Stimulated activated CD8-positive, alpha-beta memory T cell treated with anti-CD3 and anti-CD28 coated beads, Interleukin-7, amount 100 ng/mL, for 4 hours (primary cell): ENCODE data around the gene EFNB3.

ENCODE experiments used
- DNase-seq, 2 donors: peaks; one replicate each; pipeline ENCODE4 v3.0.0-alpha.2; 2020; ENCODE audit warnings: low read depth in 2 of 2

Gene EFNB3

DNA sequence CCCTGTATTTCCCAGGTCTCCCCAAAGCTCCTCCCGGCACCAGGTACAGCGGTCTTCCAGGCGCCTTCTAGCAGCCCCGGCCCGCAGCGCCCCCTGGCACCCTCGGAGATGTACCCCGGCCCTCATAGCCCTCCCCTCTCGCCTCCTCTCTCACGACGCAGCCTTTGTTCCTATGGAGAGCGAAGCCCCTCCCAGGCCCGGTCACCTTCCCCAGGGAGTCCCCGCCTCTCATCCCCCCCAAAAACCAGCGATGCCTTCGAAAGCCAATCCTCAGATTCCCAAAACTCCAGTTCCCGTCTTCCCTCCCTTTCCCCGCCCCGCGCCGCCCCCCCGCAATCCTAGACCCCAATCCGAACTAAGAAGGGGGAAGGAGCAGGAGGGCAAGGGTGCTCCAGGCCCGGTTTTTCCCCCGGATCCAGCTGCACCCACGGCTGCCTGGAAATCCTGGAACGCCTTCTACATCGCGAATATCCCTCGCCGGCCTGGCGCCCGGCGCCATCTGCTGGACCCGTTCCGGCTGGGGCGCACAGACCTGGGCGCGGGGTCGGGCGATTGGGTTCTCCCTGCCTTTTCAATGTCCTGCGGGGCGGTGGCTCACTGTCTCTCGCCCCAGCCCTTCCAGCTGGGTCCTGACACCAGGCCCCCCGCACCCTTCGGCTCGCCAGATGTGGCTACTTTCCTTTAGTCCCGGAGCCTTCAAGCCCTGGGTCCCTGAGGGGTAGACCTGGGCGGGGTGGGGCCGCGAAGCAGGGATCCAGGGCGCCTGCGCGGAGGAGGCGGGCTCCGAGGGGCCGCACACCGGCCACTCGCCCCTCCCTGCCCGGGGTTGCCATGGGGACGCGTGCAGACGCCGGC, 12.1 kb downstream of the EFNB3 start, which contains the start of gene DNAH2:
Gene DNAH2, plus strand, starts transcription at position 844 of the 855 bp plus-strand sequence. CDS start 1,991 bp downstream, outside the sequence.
- DNase-seq, result peak in 1 of 2 donors; percentile 15

DNA sequence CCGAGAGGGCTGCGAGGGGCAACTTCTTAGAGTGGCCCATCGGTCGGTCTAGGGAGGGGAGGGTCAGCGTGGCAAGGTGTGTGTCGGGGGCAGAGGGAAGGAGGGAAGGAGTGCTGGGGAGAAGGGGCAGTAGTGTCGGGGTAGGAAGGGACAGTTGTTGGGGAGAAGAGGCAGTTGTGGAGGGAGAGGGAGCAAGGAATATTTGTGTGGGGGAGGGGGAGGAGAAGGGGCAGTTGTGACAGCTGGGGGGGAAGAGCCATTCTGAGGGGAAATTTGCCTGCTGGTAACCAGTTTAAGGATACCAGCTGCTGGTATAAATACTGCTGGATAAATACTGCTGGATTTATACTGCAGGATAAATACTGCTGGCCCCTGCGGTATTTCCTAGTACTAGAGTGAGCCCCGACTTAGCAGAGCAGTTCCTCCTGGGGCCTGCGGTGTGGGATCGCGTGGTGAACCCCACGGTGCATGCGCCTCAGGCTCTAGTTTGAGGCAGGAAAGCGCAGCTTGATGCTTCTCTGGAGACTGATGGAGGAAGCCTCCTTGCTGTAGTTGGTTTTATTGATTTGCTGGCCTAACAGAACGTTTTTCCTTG, 12.9 kb downstream of the EFNB3 start:
- DNase-seq, result no peak

DNA sequence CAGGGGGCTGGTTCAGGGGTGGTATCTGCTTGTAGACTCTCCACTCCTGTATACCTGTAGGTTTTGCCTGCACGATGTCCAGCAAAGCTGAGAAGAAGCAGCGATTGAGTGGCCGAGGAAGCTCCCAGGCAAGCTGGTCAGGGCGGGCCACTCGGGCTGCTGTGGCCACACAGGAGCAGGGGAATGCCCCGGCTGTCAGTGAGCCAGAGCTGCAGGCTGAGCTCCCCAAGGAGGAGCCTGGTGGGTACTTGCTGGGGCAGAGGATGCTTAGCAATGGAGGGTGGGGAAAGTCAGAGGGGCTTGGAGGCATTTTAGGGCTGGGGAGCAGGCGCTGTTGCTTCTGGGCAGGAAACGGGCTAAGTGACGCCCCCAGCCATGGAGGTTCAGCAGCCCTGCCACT, 14.7 kb downstream of the EFNB3 start:
- no peak for DNase-seq

DNA sequence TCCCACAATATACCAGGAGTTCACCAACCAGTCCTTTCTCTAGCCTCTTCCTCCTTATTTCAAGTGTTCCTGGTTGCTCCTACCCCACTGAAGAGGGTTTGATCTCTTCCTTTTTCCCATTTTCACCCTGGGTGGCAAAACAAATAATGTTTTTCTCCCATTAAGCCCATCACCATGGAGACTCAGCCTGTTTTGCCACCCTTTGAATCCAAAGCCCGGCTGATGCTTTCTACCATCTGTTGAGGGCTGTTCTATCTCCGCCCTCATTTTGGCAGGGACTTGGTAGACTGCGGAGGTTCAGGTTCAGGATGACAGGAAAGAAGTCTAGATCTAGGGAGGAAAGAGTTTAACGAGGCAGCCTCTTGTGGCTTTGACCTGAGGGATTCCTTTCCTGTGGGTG, 15.1 kb downstream of the EFNB3 start:
- DNase-seq, result no peak

DNA sequence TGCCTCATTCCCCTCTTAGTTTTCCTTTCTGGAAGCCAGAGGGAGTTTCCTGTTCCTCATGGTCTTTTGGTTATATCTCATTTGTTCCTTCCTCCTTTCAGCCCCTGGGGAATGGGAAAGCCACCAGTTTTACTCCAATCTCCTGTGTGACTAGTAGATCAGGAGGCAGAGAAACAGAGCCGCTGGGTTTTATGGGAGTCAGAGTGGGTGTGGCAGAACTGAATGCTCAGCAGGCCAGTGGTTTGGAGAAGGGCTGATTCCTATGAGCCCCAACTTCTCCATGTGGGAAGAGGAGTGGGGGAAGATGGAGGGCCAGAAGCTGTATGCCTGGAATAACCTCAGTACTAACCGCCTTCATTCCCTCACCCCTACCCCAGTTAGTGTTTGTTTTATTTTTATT, 16.6 kb downstream of the EFNB3 start:
- no peak for DNase-seq

DNA sequence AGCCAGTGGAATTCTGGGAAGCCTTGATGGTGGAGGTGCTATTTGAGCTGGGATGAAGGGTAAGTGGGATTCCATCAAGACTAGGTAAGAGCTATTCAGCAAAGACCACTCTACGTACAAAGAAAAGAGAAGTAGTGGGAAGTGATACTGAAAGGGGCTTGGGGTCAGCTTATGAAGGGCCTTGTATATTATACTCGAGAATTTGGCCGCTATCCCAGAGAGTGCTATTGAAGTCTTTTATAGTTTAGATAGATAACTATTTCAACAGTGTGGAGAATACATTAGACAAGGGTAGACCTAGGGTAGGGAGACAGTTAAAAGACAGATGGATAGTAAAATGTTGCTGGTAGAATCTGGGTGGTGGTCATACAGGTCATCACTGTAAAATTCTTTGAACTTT, 22.9 kb downstream of the EFNB3 start:
- no peak for DNase-seq

DNA sequence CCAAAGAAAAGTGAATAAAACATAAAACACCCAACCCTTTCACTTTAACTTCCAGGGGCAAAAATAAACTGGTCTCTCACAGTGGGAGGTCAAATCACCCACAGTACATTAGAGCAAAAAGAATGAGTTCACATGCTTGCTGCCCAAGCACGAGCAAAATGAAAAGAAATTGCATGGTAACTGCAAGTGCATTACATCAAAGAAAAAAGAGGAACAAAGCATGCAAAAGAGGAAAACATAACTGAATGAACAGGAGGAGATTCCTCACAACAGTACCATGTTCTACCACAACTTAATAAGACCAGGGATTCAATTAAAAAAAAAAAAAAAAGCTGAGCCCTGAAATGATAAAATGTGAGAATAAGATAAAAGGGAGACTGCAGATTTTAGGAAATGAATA, 24.8 kb downstream of the EFNB3 start:
- no peak for DNase-seq

DNA sequence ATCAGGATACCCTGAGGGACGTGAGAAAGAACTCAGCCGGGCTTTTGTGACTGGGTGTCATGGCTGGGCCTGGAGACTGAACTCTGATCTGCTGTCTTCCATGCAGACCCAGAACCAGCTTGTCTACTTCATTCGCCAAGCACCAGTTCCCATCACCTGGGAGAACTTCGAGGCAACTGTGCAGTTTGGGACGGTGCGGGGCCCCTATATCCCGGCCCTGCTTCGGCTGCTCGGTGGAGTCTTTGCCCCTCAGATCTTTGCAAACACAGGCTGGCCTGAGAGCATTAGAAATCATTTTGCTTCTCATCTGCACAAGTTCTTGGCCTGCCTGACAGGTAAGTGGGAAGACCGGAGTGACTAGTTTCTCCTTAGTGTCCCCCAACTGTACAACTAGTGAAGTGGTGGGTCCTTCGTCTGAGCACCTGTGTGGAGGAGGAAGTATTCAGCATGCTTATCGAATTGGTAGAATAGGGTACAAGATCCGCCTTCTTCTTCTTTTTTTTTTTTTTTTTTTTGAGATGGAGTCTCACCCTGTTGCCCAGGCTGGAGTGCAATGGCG, 28.1 kb downstream of the EFNB3 start:
- DNase-seq, result no peak

DNA sequence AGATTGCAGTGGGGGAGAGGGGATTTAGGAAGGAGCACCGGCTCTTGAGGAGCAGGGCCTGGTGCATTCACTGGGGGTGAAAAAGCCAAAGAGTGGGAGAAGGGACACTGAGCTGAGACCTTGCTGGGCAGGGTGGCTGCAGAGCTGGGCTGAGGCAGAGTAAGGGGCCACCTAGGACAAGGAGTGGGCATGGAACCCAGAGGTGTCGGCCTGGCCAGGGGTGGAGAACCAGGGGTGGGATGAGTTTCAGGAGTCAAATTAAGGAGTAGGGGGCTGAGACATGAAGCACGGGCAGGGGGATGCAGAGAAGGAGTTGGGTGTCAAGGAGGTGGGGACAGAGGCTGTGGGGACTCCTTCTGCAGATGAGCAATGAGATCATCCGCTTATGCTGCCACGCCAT, 32.6 kb downstream of the EFNB3 start:
- no peak for DNase-seq

DNA sequence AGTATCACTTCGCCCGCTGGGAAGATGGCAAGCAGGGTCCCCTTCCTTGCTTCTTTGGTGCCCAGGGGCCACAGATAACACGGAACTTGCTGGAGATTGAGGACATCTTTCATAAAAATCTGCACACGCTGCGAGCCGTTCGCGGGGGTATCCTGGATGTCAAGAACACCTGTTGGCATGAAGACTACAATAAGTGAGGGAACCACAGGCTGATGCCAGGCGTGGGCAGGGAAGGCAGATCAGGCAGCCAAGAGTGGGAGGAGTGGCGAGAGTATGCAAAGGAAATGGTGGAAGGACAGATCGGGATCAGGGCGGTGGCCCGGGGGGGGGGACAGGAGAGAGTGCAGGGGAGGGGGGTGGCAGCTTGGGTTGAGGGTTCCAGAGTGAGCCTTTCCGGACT, 34.7 kb downstream of the EFNB3 start:
- DNase-seq, result no peak

DNA sequence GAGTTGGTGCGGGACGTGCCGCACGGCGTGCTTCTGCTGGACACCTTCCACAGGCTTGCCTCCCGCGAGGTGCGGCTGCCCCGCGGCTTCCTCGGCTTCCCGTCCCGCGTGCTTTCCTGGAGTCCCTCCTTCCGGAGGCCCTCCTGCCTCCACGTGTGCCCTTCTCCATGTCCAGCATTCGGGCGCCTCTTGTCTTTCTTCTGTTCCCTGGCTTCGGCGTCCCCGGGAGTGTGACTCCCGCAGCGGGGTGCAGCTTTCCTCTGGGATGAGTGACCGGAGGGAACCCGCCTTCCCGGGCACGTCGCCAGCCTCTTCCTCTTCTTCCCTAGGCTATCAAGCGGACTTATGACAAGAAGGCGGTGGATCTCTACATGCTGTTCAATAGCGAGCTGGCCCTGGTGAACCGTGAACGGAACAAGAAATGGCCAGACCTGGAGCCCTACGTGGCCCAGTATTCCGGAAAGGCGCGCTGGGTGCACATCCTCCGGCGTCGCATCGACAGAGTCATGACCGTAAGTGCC, 35.5 kb downstream of the EFNB3 start:
- no peak for DNase-seq

DNA sequence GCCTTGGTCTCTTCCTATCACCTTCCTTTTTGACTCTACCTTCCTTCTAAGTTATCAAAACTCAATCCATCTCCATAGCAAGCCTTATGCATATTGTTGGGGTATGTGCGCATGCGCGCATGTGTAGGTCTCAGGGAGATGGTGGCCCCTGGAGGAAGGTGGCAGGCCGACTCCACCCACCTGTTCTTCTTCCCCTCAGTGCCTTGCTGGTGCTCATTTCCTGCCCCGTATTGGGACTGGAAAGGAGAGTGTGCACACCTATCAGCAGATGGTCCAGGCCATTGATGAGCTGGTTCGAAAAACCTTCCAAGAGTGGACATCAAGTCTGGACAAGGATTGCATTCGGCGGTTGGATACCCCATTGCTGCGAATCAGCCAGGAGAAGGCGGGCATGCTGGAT, 37.7 kb downstream of the EFNB3 start:
- DNase-seq, result no peak

DNA sequence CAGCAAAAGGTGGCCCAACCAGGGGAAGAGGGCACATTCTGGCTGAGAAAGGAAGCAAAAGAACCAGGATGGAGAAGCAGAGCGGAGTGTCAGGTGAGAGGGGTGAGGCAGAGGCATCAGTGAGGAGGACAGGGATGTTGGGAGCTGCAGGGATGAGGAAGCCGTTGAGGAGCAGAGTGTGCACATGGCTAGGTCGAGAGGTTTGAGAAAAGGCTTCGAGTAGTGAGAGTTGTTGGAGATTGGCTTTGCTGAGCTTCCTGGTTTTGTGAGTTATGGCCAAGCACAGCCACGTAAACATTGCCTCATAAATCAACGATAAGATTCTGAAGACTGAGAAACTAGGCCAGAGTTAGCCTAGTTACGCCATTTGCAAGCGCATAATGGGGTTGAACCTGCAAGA, 39.4 kb downstream of the EFNB3 start:
- no peak for DNase-seq

DNA sequence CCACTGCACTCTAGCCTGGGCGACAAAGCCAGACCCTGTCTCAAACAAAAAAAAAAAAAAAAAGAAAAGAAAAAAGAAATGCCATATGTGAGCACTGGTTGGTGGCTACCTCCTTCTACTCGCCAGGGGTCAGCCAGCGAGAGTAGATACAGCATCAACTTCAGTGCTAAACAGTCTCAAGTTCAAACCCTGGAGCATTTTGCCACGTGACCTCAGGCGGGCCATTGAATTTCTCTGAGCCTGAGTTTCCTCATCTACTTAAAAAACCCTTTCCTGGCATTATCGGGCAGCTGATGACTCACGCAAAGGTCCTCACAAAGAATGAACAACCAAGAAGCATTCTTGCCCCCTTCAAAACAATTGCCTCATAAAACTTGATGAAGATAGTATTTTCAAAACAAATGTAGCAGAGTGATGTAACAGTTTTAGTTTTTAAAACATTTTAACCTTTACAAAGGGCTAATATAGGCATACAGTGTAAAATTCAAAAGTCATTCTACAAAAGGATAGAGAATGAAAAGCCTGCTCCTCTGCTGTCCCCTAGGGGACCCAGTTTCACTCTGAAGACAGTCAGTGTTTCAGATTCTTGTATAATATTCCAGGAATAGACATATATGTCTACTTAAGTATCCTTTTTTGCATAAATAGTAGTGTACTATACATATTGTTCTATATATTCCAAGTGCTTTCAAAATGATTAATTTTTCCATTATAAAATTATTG, 40.9 kb downstream of the EFNB3 start:
- DNase-seq, result no peak

DNA sequence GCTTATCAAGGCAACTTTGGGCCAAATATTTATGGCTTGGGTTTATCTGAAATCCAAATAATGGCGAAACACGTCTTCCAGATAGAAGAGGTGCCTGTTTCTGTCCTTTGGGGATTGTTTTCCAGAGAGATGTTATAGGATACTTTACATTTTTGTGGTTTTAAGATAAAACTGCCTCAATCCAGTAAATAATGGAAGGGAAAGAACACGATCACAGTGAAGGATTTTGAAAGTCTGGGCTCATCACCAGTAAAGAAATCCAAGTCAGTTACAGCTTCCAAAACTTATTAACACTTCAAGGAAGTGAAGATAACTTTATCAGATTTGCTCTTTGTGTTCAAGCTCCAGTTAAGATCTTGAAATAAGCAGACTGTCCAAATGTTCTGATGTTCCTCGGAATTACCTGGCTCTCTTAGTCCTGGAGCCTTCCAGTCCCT, 42.7 kb downstream of the EFNB3 start:
- no peak for DNase-seq

DNA sequence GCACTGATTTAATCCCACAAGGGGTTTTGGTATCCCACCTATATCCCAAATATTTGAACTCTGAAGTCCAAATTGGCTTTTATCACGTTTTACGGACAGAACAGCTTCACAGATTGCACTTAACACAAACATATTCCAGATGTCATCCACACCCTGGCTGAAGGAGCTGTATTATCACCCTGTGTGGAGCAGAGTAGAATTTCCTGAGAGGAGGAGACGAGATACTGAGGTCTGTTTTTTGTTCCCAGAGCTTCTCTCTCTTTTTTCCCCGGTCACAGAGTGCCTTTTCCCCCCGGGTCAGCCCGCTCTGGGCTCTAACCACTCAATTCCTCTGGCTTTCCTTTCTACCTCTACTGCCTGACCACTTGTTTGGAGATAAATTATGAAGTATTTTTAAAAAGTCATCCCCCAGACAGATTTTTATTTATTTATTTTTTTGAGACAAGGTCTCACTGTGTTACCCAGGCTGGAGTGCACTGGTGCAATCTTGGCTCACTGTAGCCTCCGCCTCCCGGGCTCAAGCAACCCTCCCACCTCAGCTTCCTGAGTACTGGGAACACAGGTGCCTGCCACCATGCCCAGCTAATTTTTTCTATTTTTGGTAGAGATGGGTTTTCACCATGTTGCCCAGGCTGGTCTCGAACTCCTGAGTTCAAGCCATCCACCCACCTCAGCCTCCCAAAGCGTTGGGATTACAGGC, 43.2 kb downstream of the EFNB3 start:
- no peak for DNase-seq

DNA sequence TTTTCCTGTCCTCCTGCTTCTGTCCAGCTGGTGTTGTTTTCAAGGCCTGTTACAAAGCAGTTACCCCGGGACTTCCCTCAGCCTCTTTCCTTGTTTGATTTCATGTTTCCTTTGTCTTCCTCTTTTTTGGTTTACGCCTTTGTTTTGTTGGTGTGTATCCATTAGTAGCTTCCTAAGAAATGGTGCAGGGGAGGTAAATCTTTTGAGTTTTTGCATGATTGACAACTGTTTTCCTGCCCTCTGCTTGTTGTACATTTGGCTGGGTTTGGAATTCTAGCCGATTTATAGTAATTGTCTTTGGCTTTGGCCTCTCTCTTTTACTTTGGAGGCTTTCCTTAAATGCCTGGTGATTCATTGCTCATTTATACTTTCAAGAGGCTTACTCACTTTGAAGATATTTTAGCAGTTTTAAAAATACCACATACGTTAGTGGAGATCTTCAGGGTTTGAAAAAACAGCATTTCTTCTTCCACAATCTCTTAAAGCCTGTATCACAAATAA, 45.4 kb downstream of the EFNB3 start:
- no peak for DNase-seq

DNA sequence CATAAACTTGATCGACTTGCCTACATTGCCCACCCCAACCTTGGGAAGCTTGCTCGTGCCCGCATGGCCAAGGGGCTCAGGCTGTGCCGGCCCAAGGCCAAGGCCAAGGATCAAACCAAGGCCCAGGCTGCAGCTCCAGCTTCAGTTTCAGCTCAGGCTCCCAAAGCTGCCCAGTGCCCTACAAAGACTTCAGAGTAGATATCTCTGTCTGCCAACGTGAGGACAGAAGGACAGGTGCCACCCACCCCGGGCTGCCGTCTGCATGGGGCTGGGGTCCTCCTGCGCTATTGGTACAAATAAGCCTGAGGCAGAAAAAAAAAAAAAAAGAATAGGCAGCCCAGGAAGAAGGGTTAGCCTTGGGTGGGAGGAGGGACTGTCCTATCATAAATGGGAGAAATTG, 49.7 kb downstream of the EFNB3 start:
- no peak for DNase-seq

DNA sequence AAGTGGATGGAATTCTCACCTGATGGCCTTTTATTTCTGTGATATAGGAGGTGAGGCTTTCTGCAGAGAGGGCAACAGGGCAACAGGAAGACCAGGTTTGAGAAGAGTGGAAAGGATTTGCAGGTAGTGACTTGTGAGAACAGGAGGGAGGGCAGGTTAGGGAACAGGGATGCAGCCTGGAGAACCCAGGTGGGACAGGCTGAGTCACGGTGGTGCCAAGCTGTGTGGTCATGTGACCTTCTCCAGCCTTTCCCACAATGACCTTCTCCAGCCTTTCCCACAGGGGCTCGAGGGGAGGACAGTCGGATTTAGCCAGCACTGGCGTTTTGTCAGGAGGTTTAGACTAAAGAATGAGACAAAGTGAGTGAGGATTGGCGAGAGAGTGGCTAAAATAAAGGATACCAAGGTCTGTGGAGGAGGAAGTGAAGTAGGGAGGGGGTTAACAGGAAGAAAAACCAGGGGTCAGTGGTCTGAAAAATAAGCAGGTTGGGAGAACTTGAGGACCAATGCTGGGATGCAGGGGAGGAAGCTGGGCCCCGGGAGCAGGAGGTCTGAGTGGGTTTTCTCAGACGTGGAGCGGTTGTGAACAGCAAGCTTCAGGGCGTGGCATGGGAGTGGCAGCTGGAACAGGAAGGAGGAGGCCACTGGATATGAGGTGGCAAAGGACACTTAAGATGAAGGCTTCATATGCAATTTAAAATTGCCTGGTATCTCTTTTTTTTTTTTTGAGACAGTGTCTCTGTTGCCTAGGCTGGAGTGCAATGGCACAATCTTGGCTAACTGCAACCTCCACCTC, 50.3 kb downstream of the EFNB3 start:
- no peak for DNase-seq

DNA sequence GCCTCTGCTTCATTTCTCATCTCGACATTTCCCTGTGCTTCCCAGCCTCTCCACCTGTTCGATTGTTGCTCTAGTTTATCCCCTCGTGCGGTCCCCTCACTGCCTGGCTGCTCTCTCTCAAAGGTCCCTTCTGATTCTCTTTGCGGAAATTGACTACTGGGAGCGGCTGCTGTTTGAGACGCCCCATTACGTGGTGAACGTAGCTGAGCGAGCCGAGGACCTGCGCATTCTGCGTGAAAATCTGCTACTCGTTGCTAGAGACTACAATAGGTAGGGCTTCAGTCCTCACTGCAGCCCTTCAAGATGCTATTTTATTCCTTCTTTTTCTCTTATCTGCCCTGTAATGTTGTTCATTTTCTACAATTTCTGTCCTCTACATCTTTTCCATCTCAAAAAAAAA, 52.0 kb downstream of the EFNB3 start:
- no peak for DNase-seq
